HepG2 (cell line): Measurements from ENCODE around the gene UQCRHL. TPM values are rescaled to one million over a fixed set of nuclear protein-coding genes. Genes with fewer than 3 reads are reported as not detected.

Experiments used
- ATAC-seq: fragments of 200-7000 bp; cut with Tn5 transposase; 3 replicates; pipeline ENCODE4 v1.9.1; 2020; ENCODE audit warnings: mild to moderate bottlenecking, moderate library complexity
- BruUV-seq: library from RNA; stranded (reverse); fragments of 400-500 nt; replicated peaks from 2 replicates; lab custom pipeline; 2021; lab: Mats Ljungman, UMichigan
- CTCF ChIA-PET: fragments of 300-600 bp; formaldehyde crosslinking; extraction: SDS; loops from one replicate; lab custom pipeline; 2021; ENCODE audit warnings: low total read pairs, inconsistent platforms, low intra/inter-chr PET ratio; lab: Yijun Ruan, JAX
- POLR2A ChIA-PET: fragments of 350-600 bp; sonication (Branson Sonifier 250); formaldehyde crosslinking; loops from one replicate; lab custom pipeline; 2020; ENCODE audit warnings: antibody characterized with exemption, inconsistent platforms; lab: Yijun Ruan, JAX
- DNase-seq: peaks from one replicate; pipeline ENCODE4 v3.0.0-alpha.2; 2015; ENCODE audit warnings: low spot score
- FAIRE-seq: peaks from 3 replicates; lab custom pipeline; 2011; peaks lifted over from hg19 to GRCh38; lab: Jason Lieb, UNC
- H2AFZ ChIP-seq: one replicate; pipeline ENCODE4 v1.6.1; 2011; ENCODE audit warnings: low read length, inconsistent platforms
- H3K27ac ChIP-seq: fragments of 300-600 bp; 3 replicates; pipeline ENCODE4 v1.8.0; 2011; ENCODE audit warnings: mixed run types, mild to moderate bottlenecking, mixed read lengths, low read length, inconsistent platforms; ENCODE audit not compliant: insufficient read depth; ENCODE audit errors: extremely low read length
- H3K27me3 ChIP-seq, 2 experiments: fragments of 200-600 bp in 1 of 2; 2 replicates in 1 of 2; 3 replicates in 1 of 2; pipeline versions ENCODE4 v1.6.0 to v1.8.0; 2011; ENCODE audit warnings: low read length in 2 of 2, mild to moderate bottlenecking in 2 of 2, moderate library complexity in 2 of 2, inconsistent platforms in 1 of 2; ENCODE audit not compliant: insufficient read depth in 2 of 2, control insufficient read depth in 1 of 2
- H3K36me3 ChIP-seq, 2 experiments: fragments of 200-600 bp in 1 of 2; replicated peaks in 1 of 2; 2 replicates in 1 of 2; 3 replicates in 1 of 2; pipeline versions ENCODE4 v1.5.1 to v1.8.0; 2011; ENCODE audit warnings: low read length in 2 of 2, inconsistent platforms in 1 of 2; ENCODE audit not compliant: insufficient read depth in 2 of 2, control insufficient read depth in 1 of 2
- H3K4me1 ChIP-seq: 2 replicates; pipeline ENCODE4 v1.5.1; 2012; ENCODE audit warnings: low read length, inconsistent platforms; ENCODE audit not compliant: insufficient read depth
- H3K4me2 ChIP-seq: 2 replicates; pipeline ENCODE4 v1.6.0; 2011; ENCODE audit warnings: low read depth, low read length, inconsistent platforms
- H3K4me3 ChIP-seq, 3 experiments: fragments of 200-600 bp in 1 of 3; sonication (generic), shearing (Covaris generic) in 1 of 3; replicated peaks in 1 of 3; 2 replicates each; pipeline ENCODE4 v1.5.1; 2011 to 2016; ENCODE audit warnings: low read length in 3 of 3, inconsistent platforms in 2 of 3, low read depth in 2 of 3, mild to moderate bottlenecking in 2 of 3, control low read depth in 1 of 3, mixed read lengths in 1 of 3; ENCODE audit not compliant: insufficient read depth in 1 of 3
- H3K79me2 ChIP-seq: one replicate; pipeline ENCODE4 v1.6.1; 2011; ENCODE audit warnings: low read length, inconsistent platforms; ENCODE audit not compliant: insufficient read depth
- H3K9ac ChIP-seq: 2 replicates; pipeline ENCODE4 v1.6.0; 2011; ENCODE audit warnings: mild to moderate bottlenecking, low read depth, low read length, inconsistent platforms; ENCODE audit not compliant: insufficient read depth
- H3K9me3 ChIP-seq: 2 replicates; pipeline ENCODE4 v1.5.1; 2012; ENCODE audit warnings: mild to moderate bottlenecking, low read length
- H4K20me1 ChIP-seq: 2 replicates; pipeline ENCODE4 v1.6.0; 2011; ENCODE audit warnings: inconsistent platforms, mild to moderate bottlenecking, low read length, moderate library complexity; ENCODE audit not compliant: insufficient read depth
- ZNF550 ChIP-seq: sonication (generic); formaldehyde crosslinking; IDR thresholded peaks from 2 replicates; pipeline ENCODE4 v1.4.0; 2020; ENCODE audit warnings: mild to moderate bottlenecking, missing genetic modification reagents, borderline replicate concordance
- WGBS: methylation state at CpG from one replicate; pipeline ENCODE4 v1.1.6; 2017; ENCODE audit warnings: low lambda C conversion rate; 5-methylcytosine and 5-hydroxymethylcytosine counted together
- in situ Hi-C: cut with HindIII; loops from 2 replicates; pipeline ENCODE4 v1.10.0; 2017; ENCODE audit warnings: low pct_unique_long_range_greater_than_20kb; ENCODE audit not compliant: extremely low pct_ligation_motif_present
- intact Hi-C: fragments of 100-400 bp; cut with micrococcal nuclease; formaldehyde crosslinking; loops from one replicate; pipeline ENCODE4 v1.10.0; 2022; ENCODE audit not compliant: unreplicated experiment
- polyA plus RNA-seq, 8 experiments: library from polyadenylated mRNA; depleted of rRNA in 3 of 8; stranded (reverse) in 7 of 8; unstranded in 1 of 8; fragments of >200 nt; fragmentation: Illumina TruSeq in 4 of 8; extraction: Trizol in 4 of 8; gene quantifications; 2 replicates each; pipeline versions ENCODE4 v1.2.1 to v1.2.3, GENCODE V29; 2011 to 2016; ENCODE audit warnings: low read depth in 4 of 8, missing spikeins in 1 of 8, mixed read lengths in 1 of 8; ENCODE audit not compliant: insufficient read depth in 1 of 8
- total RNA-seq, 5 experiments: library from RNA; depleted of rRNA; stranded (reverse); fragments of >200 nt; fragmentation: Illumina TruSeq; extraction: Trizol; gene quantifications; 2 replicates each; pipeline ENCODE4 v1.2.3, GENCODE V29; 2016; ENCODE audit warnings: low read depth in 1 of 5
- TF ChIP-seq, protein P1 (sequence below): sonication (generic); formaldehyde crosslinking; IDR thresholded peaks from 2 replicates; pipeline ENCODE4 v1.5.0; 2020; ENCODE audit warnings: mild to moderate bottlenecking, missing genetic modification reagents, borderline replicate concordance
- TF ChIP-seq, protein P2 (sequence below): sonication (generic); formaldehyde crosslinking; conservative IDR thresholded peaks from 2 replicates; pipeline ENCODE4 v1.8.1; 2023; ENCODE audit warnings: missing genetic modification reagents

UQCRHL gene
- total and polyA plus RNA-seq, 2 of the 13 experiments (the other 11 are each of a cell fraction or from before 2014, with no cell fraction given) = 1.8 to 2.3 TPM

DNA sequence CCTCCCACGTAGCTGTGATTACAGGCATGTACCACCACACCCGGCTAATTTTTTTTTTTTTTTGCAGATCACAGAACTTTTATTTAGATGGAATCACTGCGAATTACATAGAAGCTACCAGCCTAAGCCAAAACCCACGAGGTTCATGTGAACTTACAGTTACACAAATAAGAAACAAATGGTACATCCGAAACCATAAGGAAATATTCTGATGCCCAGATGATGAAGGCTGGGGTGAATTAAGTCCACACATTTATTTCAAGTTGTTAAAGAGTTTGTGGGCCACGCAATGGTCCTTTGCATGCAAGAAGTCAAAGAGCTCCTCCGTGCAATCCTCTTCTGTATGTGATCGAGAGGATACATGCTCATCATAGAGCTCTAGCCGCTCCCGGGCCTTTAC, 328 bp downstream of the UQCRHL start:
- POLR2A ChIA-PET = interaction anchor here (1.1 kb wide), 1 partner anchor 27 kb away, joined by 3 read pairs; no protein-coding TSS in a partner anchor
- FAIRE-seq (no peak), ATAC-seq (no peak), DNase-seq (no peak)
- Histone ChIP-seq H4K20me1 (no peaks in the 10 kb centered on the region), H3K9me3 (no peaks in the 10 kb centered on the region), H3K4me1 (peaks cover 47% of the 10 kb centered on the region), H3K27ac (no peak overlapping the region), H3K27me3 (0 out of 5 replicates have a peak, but pooled peaks cover 0 to 3% of the 10 kb centered on the region in 2 experiments), H3K79me2 (no peaks in the 10 kb centered on the region), H3K4me2 (no peak overlapping the region), H2AFZ (no peak overlapping the region), H3K4me3 (no peak overlapping the region), H3K9ac (no peak overlapping the region), H3K36me3 (no peaks in the 10 kb centered on the region)
- 66% methylated on average over 9 of the region's 10 CpGs for WGBS
- in situ Hi-C loops (no loop called here), intact Hi-C loops (no loop called here)
- TF ChIP-seq ZNF550 (CRISPR knock-in tag) = no peak
- TF ChIP-seq, protein P1, sequence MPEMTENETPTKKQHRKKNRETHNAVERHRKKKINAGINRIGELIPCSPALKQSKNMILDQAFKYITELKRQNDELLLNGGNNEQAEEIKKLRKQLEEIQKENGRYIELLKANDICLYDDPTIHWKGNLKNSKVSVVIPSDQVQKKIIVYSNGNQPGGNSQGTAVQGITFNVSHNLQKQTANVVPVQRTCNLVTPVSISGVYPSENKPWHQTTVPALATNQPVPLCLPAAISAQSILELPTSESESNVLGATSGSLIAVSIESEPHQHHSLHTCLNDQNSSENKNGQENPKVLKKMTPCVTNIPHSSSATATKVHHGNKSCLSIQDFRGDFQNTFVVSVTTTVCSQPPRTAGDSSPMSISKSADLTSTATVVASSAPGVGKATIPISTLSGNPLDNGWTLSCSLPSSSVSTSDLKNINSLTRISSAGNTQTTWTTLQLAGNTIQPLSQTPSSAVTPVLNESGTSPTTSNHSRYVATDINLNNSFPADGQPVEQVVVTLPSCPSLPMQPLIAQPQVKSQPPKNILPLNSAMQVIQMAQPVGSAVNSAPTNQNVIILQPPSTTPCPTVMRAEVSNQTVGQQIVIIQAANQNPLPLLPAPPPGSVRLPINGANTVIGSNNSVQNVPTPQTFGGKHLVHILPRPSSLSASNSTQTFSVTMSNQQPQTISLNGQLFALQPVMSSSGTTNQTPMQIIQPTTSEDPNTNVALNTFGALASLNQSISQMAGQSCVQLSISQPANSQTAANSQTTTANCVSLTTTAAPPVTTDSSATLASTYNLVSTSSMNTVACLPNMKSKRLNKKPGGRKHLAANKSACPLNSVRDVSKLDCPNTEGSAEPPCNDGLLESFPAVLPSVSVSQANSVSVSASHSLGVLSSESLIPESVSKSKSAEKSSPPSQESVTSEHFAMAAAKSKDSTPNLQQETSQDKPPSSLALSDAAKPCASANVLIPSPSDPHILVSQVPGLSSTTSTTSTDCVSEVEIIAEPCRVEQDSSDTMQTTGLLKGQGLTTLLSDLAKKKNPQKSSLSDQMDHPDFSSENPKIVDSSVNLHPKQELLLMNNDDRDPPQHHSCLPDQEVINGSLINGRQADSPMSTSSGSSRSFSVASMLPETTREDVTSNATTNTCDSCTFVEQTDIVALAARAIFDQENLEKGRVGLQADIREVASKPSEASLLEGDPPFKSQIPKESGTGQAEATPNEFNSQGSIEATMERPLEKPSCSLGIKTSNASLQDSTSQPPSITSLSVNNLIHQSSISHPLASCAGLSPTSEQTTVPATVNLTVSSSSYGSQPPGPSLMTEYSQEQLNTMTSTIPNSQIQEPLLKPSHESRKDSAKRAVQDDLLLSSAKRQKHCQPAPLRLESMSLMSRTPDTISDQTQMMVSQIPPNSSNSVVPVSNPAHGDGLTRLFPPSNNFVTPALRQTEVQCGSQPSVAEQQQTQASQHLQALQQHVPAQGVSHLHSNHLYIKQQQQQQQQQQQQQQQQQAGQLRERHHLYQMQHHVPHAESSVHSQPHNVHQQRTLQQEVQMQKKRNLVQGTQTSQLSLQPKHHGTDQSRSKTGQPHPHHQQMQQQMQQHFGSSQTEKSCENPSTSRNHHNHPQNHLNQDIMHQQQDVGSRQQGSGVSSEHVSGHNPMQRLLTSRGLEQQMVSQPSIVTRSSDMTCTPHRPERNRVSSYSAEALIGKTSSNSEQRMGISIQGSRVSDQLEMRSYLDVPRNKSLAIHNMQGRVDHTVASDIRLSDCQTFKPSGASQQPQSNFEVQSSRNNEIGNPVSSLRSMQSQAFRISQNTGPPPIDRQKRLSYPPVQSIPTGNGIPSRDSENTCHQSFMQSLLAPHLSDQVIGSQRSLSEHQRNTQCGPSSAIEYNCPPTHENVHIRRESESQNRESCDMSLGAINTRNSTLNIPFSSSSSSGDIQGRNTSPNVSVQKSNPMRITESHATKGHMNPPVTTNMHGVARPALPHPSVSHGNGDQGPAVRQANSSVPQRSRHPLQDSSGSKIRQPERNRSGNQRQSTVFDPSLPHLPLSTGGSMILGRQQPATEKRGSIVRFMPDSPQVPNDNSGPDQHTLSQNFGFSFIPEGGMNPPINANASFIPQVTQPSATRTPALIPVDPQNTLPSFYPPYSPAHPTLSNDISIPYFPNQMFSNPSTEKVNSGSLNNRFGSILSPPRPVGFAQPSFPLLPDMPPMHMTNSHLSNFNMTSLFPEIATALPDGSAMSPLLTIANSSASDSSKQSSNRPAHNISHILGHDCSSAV = no peak
- TF ChIP-seq, protein P2, sequence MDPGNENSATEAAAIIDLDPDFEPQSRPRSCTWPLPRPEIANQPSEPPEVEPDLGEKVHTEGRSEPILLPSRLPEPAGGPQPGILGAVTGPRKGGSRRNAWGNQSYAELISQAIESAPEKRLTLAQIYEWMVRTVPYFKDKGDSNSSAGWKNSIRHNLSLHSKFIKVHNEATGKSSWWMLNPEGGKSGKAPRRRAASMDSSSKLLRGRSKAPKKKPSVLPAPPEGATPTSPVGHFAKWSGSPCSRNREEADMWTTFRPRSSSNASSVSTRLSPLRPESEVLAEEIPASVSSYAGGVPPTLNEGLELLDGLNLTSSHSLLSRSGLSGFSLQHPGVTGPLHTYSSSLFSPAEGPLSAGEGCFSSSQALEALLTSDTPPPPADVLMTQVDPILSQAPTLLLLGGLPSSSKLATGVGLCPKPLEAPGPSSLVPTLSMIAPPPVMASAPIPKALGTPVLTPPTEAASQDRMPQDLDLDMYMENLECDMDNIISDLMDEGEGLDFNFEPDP (CRISPR knock-in tag) = 0 out of 2 replicates have a peak, but pooled peaks have one; percentile 35
- CTCF ChIA-PET = no interaction called here
- BruUV-seq = no TSS peak
